Middle frontal gyrus (tissue), 1 donor: ENCODE results near the gene UBE2V1.

ENCODE experiments used
- DNase-seq: peaks from one replicate; pipeline ENCODE4 v3.0.0-alpha.2; 2015; ENCODE audit warnings: low spot score; ENCODE audit errors: extremely low spot score

The UBE2V1 gene

DNA sequence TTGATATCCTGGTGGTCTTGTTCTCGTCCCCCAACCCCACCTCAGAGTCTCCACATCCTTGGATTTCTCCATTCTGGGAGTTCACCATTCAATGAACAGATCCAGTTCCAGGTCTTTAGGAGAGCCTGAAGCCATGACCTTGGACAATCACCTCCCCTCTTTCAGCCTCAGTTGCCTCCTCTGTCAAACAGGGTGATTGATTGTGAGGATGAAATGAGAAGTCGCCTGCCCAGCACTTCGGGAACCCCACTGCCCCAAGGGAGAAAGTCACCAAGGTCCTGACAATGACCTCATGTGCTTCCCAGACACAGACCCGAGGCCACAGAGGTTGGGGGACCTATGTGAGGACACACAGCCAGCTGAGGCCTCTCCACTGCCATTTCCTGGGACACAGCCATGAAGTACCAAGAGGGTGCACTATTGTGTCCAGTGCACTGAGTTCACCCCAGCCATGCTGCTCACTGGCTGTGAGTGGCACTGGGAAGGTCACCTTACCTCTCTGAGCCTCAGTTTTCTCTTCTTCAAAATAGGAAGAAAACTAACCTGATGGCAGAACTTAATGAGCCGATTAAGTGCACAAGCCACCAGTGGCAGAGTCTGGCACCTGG, 68.5 kb downstream of the UBE2V1 start:
- no peak for DNase-seq

DNA sequence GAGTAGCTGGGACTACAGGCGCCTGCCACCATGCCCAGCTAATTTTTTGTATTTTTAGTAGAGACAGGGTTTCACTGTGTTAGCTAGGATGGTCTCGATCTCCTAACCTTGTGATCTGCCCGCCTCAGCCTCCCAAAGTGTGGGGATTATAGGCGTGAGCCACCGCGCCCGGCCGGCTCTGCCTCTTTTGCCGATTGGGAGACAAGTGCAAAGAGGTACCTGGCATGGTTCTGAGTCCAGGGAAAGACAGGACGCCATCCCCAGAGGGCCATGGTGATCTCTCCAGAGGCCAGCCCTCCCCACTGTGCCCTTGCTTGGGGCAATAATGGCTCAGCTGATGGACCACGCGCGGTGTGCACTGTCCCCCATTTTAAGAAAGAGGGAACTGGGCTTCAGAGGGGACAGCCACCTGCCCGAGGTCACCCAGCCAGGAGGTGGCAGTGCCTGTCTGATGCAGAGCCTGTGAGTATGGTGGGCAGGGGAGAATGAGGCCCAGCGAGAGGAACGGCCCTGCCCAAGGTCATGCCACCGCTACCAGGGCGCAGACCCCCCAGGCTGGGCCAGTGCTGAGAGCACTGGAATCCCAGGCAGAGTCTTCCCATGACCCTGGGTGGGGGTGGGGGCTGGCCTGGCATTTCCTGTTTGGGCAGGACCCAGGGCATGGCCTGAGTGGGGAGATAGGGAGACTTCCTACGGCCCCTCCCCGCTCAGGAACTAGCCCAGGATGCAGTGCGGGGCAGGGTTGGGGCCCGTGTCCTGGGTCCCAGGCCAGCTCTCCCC, 69.2 kb downstream of the UBE2V1 start:
- no peak for DNase-seq

DNA sequence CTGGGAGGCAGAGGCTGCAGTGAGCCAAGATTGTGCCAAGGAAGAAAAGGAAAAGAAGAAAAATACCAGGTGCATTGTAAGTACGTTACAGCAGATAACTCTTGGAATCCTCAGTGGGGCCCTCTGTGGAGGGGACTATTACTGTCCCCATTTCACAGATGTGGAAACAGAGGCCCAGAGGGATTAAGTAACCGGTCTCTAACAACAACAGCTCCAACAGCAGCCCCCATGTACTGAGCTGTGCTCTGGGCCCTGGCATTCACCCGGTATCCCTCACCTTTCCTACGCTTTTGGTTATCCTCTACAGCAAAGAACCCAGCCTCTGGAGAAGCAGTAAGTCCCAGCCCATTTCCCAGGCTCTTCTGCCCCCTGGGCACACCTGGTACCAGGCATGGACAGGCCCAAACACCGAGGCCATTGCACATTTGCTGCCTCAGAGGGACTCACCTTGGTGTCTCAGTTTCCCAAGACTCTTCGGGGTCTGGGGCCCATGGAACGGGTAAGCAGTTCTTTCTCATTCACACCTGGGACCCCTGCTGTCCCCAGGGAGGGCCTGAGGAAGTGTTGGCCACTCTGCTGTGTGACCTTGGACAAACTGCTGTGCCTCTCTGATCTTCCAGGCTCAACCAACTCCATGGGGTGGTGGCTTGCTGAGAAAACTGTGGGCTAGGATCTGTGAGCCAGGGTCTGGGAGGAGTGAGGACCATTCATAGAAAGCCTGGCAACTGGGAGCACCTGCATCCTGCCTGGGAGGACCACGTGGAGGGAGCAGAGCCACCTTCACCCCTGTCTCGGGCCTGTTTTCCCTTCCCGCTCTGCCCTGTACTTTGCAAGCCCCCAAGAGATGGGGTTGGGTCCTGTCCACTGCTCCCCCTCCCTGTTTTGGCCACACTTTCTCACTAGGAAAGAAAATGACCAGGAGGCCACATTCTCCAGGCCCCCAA, 70.3 kb downstream of the UBE2V1 start:
- no peak for DNase-seq

DNA sequence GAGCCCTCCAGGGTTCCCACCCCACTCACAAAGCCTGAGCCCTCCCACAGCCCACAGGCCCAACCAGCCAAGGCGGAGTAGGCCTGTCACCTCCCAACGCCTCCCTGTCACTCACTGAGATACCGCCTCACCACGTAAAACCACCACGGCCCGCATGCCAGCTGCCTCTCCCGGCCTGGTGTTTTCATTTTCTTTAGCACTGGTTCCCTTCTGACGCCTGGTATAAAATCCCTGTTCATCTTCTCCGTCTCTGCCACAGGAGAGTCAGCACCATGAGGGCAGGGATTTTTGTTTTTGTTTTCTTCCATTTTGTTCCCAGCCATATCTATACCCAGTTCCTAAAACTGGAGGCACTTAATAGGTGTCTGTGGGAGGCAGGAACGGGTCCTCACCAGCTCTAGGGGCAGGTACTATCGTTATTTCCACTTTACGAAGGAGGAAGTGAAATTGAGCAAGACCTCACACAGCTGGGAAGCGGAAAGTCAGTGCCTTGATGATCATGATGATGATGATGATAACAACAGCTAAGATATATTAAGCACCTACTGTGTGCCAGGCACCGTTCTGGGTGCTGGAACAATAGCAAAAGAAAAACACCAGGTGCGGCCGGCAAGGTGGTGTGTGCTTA, 71.6 kb downstream of the UBE2V1 start:
- no peak for DNase-seq

DNA sequence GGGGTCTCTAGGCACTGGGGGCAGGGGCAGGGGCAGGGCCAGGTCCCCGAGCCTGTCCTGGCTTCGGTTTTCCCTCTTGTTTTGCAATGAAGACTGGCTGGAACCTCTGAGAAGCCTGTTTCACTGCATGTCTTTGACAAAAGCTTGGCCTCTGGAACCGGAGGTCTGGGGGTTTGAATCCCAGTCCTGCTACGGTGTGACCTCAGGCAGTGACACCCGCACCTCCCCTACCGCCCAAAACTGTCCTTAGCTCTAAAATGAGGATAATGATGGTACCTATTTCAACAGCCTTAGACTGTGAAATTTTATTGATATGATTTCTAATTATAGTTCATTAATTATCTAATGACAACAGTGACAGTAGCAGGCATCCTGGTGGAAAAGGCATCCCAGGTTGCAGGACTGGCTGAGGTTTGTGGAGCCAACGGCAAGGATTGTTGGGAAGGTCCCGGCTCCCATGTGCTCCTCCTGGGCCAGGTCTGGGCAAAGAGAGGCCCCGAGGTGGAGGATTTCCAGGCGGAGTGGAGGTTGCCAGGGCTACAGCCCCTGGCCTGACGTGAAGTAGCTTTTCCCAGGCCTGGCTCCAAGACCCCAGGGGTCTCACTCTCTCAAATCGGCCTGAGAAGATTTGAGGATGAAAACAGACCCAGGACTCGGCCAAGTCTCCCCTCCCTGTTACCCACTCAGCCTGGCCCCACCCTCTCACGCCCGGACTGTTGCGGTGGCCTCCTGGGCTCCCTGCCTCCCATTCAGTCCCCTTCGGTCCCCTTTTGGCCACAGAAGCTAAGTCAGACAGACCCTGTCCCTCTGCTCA, 72.3 kb downstream of the UBE2V1 start:
- no peak for DNase-seq

DNA sequence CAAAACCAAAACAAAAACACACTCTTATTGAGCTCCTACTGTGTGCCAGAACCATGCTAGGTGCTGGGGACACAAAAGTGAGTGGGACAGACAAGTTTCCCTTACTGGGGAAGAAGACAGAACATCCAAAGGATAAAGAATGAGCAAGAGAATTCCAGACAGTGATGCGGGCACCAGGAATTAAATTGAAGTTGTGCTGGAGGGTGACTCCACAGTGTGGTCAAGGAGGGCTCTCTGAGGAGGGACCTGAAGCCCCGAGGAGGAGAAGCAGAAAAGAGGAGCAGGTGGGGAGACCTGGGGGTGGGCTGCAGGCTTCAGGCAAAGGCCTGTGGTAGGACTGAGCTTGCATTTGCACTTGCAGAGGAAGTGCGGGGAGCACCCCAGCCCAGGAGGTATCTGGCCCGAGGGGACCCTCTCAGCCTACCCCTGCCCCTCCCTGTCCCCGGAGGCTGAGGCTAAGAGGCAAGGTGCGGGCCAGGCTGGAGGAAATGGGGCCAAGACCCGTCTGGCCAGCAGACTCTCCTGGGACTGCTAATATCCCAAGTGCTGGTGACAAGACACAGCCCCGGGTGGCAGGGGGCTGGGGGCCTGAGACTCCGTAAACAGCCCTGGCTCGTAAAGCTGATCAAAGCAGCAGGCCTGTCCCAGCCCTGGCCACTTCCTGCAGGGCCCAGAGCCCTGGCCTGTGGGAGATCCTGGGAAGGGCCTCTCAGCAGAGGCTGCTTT, 73.1 kb downstream of the UBE2V1 start:
- DNase-seq, result no peak

DNA sequence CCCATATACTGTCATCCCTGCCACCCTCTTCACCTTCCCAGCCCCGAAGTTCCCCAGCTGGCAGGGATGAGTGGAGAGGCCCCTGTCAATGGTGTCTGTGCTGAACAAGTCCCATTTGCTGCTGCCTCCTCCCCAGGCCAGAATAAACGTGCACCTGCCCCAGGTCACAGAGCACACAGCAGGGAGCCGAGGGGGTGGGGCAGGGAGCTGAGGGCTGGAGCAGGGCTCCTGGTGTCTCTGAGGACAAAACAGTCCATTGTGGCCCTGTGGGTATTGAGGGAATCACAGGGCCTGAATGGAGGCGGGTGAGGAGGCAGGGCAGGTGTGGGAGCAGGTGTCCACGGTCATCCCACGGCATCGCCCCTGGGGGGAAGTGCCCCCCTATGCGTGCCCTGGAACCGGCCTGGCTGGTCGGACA, 74.4 kb downstream of the UBE2V1 start:
- DNase-seq, result no peak

DNA sequence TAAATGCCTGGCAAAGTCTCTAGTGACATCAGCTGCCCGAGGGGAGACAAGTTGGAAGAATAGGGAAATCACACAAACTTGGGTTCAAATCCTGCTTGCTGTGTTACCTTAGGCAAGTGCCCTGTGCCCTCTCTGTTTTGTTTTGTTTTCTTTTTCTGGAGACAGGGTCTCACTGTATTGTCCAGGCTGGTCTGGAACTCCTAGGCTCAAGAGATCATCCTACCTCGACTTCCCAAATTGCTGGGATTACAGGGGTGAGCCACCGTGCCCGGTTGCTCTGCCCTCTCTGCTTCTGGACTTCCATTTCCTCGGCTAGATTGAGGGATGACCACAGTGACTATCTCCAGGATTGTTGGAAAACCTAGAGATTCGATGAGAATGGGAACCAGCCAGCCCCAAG, 74.8 kb downstream of the UBE2V1 start:
- DNase-seq, result no peak

DNA sequence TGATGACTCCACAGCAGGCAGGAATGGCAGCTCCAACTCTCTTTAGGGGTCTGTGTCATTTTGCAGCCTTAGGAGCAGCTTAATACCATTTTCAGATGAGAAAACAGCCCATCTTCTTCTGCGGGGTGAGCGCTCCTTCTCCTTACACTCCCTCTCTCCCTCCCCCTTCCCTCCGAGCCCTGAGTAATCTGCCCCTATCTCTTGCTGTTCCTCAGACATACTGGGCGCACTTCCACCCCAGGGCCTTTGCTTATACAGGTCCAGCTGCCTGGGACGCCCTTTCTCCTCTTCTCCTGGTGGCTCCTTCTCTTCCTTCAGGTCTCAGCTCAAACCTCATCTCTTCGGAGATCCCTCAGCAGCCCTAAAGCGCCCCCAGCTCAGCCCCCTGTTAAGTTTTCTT, 75.4 kb downstream of the UBE2V1 start:
- no peak for DNase-seq

DNA sequence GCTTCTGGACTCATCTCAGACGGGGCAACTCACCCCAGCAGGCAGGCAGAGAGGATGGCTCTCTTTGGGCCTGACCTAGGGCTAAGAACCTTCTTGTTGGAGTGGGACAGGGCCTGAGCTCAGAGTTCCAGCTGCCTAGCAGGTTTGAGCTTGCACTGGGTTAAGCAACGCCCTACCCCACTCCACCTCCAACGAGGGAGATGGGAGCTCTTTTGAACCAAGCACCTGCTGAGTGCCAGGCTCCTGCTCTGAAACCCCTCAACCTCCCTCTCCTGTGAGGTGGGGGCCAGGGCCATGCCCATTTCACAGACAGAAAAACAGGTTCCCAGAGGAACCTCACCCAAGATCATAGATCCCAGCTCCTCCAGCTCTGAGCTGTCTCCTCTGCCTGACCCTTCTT, 75.8 kb downstream of the UBE2V1 start:
- no peak for DNase-seq

DNA sequence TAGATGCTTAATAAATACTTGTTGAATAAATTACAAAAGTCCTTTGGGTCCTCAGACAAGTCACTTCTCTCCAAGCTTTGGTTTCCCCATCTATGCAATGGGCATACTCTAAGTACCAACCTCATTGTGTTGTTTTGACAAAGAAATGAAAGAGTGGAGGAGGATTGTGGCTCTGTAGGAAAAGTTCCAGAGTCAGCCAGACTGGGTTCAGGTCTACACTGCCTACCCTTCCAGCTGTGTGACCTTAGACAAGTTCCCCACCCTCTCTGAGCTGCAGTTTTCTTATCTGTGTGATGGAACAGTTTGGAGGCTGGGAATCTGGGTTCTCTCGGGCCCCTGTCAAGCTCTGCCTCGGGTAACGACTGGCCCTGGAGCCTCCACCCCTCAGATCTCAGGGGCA, 76.2 kb downstream of the UBE2V1 start:
- no peak for DNase-seq

DNA sequence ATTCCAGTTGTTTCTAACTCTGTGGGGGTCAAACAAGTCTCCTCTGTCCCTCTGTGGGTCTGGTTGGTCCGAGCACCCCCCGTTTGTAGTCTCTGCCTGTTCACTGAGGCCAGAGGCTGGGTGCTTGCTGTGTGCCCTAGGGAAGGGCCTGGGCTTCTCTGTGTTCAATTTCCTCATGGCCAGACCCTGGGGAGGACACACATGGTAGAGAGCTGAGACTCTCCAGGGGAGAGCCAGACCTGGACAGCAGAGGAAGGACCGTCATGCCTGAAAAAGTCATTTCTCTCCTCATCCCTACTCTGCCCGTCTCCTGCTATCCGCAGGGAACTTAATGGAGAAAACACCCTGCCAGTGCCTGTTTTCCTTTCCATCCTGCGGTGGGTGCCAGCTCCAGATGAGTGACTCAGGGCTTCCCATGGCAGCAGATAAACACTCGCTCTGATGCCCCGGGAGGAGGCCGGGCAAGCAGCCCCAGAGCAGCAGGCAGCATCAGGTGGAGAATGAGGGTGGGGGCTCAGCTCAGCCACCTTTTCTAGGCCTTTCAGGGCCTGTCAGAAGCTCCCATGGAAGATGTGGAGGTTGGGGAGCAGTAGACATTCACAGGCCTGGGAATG, 78.3 kb downstream of the UBE2V1 start:
- DNase-seq, result no peak

DNA sequence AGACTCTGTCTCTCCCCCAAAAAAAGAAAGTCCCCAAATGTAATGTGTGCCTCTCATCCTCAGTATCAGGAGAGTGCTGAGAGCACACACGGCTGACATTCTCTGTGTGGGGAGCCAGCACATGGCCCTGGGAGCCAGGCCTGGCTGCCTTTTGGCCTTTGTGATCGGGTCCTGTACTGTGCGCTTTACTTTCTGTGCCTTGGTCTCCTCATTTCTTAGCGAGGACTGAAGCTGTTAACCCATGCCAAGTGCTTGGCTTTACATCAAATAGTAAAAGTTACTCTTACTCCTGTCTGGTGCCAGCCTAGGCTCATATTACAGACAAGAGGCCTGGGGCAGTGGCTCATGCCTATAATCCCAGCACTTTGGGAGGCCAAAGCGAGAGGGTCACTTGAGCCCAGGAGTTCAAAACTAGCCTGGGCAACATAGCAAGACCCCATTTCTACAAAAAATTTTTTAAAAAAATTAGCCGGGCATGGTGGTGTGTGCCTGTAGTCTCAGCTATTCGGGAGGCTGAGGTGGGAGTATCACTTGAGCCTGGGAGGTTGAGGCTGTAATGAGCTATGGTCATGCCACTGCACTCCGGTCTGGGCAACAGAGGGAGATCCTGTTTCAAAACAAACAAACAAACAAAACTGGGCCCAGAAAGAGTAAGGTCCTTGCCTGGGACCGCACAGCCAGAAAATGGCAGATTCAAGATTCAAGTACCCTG, 79.8 kb downstream of the UBE2V1 start:
- no peak for DNase-seq
